DMS53 (cell line): Measurements from ENCODE around the gene FAM184B.

Source experiments
- DNase-seq: peaks from one replicate; lab custom pipeline; 2025; lab: John Stamatoyannopoulos, UW

Gene FAM184B

DNA sequence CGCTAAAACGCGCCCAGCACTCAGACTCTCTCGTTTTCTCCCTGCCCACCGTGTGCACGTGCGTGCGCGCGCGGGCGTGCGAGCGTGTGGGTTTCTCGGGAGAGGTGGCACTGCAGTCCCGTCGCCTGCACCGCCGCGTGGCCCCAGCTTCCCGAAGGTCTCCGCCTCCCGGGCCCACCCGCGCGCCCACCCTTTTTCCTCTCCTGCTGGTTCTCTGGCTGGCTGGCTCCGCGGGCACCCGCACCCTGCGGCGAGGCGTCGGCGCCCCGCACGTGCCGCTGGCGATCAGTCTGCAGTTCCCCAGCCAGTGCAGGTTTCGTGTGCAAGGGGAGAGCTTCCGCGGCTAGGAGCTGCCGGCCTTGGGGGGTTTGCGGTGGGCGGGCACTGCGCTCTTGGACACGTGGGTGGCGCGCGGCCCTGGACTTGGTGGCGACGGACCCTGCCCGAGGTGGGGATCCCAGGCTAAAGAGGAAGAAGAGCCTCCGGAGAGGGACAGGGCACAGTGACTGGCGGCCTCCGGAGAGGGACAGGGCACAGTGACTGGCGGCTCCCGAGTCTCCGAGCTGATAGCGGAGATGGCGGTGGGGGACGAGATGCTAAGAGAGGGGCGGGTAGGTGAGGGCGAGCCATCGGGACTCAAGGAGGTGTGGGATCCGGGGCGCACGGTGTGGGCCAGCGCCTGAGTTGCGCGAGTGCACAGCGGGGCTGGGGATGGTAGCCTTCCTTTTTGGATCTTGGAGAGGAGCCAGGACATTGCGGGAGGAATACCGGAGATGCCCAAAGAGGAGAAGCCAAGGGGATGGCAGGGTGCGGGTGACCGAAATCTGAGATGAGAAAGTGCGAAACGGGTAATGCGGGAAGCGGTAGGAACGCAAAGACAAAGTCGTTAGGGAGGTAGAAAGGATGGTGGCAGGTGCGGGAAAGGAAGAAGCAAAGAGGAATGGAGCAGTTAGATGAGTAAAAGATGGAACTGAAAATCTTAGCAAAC lies at the start of gene FAM184B:
FAM184B (minus strand) TSS at position 322 of the 988 bp plus-strand sequence. CDS start 322 bp downstream, outside the sequence.
- peak; percentile 85 for DNase-seq

DNA sequence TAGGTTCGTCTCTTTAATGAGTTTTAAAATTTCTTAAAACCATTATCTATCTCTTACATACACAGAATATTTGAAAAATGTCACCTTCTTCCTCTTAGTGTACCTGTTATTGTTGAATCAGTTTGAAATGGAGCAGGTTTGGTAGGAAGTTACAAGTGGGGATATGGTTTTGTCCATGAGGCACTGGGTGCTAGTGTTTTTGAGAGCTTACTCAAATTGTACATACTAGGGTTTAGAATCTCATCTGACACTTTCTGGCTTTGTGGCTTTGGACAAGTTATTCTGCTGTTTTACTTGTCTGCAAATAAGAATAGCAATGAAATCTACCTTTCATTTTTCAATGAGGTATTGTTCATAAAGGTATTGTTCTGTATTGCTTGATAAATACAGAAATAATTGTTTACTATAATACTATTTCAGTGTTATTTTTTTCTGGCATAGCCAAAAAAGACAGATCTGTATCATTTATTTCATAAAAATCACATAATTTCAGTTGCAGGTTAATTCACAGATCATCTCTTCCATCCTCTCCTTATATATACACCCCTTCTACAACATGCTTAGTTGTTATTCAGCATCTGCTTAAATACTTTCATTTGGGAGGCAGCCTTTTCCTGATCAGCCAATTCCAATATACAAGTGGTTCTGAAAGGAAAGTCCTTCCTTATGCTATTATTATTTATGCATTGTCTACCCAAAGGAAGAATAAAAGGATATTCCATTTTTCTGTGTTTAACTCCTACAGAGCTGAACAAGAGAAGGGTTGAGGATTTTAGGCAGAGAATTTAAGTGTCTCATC lies 42.6 kb upstream of the FAM184B start:
- no peak for DNase-seq

DNA sequence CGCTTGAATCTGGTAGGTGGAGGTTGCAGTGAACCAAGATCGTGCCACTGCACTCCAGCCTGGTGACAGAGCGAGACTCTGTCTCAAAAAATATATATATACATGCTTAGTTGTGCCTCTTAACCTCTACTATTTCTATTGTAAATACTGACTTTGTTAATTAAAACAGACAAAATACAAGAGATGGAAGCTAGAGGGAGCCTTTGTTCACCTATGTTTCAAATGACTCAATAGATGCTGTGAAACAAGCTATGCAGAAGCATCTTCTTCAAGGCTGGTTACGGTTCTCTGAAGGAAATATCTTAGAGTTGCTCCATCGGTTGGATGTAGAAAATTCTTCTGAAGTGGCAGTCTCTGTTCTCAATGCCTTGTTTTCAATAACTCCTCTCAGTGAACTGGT lies 35.6 kb upstream of the FAM184B start:
- peak; percentile 66 for DNase-seq

DNA sequence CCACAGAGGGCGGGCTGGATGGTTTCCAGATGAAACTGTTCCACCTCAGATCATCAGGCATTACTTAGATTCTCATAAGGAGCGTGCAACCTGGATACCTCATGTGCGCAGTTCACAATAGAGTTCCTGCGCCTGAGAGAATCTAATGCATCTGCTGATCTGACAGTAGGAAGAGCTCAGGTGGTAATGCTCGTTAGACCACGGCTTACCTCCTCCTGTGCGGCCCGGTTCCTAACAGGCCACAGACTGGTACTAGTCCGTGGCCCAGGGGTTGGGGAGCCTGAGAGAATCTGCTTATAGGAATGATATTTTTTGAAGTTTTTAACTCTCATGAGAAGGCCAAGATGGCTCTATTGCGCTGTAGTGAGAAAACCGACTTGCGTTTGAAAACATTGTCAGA lies 34.7 kb upstream of the FAM184B start:
- no peak for DNase-seq

DNA sequence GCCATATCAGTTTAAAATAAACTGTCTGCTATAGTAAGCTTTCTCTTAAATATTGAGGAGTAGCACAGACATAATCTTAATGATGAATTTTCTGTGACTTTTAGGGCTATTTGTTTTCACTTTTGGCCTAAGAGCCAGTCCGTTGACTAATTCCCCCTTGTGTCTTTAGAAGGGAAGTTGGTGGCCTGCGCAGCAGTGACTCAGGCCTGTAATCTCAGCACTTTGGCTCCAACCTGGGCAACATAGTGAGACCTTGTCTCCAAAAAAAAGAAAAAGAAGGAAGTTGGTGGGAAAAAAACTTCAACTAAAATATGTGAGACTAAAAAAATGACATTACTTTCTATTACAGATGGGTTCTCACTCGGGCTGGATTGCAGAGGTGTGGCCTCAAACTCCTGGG lies 32.7 kb upstream of the FAM184B start:
- no peak for DNase-seq

DNA sequence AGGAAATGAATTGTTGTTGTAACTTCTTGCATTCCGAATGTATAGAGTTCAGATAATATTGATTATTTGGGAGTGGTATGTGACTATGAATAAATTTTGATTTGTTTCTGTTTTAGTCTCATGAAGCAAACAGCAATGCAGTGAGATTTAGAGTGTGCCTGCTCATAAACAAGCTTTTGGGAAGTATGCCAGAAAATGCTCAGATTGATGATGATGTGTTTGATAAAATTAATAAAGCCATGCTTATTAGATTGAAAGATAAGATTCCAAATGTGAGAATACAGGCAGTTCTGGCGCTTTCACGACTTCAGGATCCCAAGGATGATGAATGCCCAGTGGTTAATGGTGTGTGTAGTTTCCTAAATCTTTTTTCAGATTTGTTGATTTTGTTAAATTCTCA lies 31.4 kb upstream of the FAM184B start:
- no peak for DNase-seq

DNA sequence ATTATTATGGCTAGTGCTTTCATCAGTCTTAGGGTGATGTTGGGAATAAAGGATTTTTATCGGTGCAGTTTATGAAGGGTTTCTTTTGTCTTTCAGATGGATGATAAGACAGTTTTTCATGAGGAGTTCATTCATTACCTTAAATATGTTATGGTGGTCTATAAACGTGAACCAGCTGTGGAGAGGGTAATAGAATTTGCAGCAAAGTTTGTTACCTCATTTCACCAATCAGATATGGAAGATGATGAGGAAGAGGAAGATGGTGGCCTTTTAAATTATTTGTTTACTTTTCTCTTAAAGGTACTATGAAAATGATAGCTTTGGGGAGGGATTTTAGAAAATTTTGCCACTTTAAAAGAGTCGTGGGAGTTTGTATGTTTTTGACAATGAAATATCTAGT lies 30.7 kb upstream of the FAM184B start:
- DNase-seq: no peak

DNA sequence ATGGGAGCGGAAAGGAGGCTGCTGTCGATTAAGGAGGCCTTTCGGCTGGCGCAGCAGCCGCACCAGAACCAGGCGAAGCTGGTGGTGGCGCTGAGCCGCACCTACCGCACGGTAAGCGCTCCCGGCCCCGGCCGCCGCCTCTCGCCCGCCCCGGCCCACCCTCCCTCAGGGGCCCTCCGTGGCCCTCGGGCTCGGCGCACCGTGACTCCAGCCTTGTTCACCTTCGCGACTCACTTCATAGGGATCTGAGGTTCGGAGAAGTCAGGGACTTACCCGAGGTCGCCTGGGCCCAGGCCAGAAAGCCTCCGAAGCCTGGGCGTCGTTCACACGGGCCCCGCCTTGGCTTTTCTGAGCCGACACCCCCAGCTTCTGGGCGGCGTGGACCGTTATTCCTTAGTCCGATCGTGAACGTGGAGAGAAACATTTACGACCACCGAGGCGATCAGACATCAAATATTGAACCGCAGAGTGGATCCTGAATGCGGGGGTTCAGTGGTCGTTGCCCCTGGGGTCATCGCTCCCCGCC lies 29.7 kb upstream of the FAM184B start:
- peak; percentile 81 for DNase-seq

DNA sequence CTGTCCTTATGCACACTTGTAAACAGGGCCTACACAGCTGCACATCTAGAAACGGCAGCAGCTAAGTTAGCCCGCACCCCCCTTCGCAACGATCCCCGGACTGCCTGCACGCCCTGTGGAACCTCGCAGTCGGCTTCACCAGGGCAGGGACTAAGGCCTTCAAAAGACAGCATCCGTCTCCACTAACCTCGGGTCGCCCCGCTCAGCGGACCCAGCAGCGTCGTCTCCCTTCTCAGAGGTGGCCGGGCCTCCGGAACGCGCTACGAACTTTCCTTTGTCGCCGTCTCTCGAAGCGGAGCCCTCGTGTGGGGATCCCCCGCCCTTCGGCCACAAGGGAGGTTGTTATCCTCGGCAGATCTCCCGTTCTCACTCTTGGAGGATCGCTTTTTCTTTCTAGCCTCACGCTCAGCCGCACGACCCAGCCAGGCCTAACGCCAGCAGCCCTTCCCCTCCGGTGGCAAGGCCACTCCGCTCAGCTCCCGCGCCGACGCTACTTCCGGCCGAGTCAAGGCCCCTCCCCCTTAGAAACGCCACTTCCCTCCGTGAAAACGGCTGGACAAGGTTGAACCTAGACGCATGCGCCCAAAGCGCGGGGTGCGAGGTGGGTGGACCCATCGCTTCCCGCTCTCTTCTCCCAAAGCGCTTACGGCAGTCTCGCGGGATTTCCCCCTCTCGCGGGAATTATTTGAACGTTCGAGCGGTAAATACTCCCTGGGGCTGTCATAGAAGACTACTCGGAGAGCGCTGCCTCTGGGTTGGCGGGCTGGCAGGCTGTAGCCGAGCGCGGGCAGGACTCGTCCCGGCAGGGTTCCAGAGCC lies 29.0 kb upstream of the FAM184B start, which contains the start of the genes DCAF16 and NCAPG:
DCAF16 (minus strand) TSS at position 498 of the 818 bp plus-strand sequence. CDS start 6,616 bp downstream, outside the sequence.
NCAPG (plus strand) TSS at position 720 of the 818 bp plus-strand sequence. CDS start 99 bp downstream, outside the sequence.
- DNase-seq: peak; percentile 100

DNA sequence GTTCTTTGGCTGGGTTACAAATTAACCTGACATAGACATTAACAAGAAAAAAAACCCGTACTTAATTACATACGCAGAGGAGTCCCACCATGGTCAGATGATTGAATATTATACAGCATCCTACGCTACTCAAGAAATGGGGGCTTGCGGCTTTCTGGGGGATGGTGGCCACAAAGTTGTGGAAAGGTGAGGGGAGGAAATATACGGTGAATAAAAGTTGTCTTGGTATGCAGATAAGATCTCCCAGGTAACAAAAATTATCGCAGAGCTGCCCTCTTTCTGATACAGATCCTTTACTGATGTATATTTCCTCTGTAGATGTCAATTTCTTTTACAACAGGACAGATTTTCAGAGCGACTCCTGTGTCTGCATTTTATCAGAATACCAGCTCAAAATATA lies 28.2 kb upstream of the FAM184B start:
- DNase-seq: peak; percentile 43

DNA sequence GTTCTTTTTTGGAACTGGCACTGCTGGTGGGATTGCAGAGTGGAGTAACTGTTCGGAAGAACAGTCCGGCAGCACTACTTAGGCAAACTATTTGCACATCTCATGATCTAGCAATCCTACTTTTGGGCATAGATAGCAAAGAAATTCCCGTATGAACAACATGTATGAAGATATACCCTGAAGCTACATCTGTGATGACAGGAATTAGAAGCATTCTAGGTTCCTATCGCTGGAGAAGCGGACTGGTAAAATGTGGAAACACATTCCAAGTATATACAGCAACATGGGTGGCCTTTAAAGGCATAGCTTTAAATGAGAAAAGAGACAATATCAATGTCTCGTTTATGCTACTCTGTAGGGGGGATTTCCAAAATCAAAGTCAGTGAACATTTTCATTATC lies 26.0 kb upstream of the FAM184B start:
- DNase-seq: no peak

DNA sequence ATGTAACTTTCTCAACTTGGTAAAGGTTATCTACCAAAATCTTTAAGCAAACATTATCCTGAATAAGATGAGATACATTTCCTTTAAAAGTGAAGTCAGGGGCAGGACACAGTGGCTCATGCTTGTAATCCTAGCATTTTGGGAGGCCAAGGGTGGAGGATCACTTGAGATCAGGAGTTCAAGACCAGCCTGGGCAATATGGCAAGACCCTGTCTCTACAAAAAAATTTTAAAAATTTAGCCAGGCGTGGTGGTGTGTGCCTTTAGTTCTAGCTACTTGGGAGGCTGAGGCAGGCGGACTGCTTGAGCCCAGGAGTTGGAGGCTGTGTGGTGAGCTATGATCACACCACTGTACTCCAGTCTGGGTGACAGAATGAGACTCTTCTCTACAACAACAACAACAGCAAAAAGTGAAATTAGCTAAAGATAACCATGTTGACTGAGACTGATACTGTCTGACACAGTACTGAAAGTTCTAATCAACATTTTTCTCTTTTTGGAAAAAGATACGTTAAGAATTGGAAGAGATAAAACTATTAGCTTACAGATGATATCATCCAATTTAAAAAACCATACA lies 24.2 kb upstream of the FAM184B start:
- no peak for DNase-seq

DNA sequence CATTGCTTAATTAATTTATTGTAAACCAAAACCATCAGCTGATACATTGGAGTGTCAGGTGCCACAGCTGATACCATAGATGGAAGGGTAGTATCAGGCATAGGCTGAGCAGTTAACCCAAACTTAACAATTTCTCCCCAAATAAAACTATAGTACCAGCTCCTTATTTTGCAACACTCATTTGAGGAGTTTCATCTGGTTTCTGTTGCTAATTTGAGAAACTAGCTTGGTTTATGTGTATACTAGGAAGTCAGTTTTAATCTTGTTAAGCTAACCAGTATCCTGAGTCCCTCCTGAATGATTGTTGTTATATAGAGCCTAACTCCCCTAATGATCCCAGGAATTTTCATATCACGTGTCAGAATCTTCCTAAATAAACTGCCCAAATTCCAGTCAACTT lies 16.4 kb upstream of the FAM184B start:
- DNase-seq: no peak

DNA sequence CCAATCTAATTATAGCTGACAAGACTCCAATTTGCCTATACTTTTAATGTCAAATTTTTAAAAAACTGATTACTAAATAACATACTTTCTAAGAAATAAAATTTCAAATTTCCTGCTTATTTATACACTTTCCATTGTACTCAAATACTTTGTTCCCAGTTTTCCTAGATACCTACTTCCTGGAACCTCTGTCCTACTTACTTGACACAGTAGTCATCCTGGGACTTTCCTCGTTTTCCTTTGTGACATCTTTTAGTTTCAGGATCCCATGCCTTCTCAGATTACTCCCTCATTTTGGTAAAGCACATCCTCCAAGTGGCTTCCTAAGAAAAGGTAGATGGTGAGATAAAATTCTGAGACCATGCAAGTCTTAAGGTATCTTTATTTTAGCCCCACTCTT lies 13.3 kb upstream of the FAM184B start:
- DNase-seq: no peak

DNA sequence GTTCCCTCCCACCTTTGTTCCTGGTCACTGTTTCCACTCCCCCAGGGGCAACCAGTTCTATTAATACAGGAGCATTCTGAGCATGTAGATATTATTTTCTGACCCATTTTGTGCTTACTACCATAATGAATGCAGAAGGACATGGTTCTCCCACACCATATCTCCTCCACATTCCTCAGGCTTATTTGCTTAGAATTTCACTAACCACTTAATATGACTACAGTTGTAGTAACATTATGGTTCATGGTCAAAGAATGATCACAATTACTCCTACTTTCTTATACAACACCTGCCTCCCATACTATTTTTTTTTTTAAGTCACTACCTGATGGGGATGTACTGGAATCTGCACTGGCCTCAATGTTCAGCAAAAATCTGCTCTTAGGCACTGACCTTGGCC lies 7.5 kb upstream of the FAM184B start:
- DNase-seq: no peak

DNA sequence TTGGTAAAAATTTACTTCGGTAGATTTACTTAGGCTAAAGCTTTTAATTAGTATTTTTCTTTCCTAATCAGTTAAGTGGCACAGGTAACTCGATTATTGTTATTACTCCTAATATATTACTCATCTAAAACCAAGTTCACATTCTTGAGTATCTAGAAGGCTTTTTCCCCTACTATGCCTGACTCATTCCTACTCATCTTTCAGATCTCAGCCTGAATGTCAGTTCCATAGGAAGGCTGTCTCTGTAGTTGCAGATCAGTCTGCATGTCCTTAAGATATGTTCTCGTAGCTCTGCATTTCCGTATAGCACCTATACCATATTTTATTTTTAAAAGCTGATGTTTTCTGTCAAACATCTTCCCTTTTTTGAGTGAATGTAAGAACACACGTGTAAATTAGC lies 5.9 kb upstream of the FAM184B start:
- no peak for DNase-seq

DNA sequence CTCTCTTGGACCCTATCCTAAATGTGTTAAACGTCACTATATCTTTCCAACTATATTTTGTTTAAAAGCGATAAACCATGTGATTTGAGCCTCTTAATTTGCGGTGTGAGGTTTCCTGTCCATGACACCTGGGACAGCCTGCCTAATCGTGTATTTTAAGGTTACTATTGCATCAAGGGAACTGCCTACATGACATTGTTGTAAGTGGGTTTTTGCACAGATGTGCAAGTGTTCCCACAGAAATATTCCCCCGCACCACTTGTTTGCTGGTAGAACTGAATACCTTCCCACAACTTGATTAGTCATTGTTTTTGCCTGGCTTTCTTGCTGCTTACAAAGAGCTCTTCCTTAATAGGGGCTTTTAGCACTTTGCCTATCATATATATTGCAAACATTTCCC lies 5.1 kb upstream of the FAM184B start:
- DNase-seq: no peak

DNA sequence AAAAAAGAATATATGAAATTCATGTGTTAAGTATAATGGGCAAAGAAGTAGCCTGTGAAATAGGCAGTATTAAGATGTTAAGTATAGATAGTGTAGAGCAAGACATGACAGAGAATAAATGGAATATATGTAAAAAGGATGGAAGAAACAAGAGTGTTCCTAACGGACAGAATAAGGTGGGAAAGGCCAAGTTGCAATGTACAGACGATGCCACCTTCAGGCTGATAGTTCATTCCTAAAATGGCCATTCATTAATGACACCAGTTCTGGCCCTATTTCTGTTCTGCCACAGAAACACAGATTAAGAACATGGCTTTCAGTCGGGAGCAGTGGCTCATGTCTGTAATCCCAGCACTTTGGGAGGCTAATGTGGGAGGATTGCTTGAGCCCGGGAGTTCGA lies 4.4 kb upstream of the FAM184B start:
- DNase-seq: peak; percentile 64

DNA sequence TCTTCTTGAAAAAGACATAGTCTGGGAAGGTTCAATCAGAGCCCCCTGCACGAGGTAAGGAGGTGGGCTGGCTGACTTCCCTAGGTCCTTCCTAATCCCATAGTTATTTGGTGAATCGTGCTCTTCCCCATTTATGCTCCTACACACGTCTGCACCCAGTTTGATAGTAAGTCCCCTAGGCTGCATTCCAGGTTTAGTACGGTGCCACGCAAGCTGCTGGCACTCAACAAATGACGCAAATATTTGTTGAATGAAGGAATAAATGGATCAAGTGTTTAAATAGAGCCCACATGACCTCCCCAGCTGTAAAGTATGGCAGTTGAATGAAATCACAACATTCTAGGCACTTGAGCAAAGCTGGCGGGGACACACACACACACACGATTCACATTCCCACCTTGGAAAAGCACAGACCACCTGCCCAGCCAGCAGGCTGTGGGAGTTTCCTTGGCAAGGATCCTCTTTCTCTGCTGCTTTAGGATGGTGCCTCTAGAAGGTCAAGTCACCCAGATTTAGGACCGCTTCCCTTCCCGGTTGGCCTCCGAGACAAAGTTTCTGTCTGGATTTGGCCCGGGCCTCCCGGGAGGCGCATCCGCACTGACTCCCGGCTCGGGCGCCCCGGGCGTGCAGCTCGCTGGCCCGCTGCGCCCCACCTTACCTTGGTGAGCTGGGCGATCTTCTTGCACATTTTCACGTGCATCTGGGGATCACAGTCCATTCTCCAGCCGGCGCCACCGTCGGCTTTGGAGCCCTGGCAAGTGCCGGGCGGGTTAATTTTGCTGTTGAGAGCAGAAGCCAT lies 721 bp downstream of the FAM184B start:
- DNase-seq: peak; percentile 95

DNA sequence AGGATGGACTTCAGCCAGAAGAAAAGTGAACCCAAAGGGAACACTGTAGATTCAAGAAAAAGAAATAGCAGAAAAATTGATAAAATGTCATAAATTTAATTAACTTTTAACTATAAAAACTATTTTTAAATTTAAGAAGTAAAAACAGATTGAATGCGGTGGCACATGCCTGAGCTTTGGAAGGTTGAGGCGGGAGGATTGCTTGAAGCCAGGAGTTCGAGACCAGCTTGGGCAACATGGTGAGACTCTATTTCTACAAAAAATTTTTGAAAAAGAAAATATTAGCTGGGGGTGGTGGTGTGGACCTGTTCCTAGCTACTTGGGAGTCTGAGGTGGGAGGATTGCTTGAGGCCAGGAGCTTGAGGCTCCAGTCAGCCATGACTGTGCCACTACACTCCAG lies 3.0 kb downstream of the FAM184B start:
- DNase-seq: no peak
